GM23338 (cell line): ENCODE data around the gene NSG2. TPM values are rescaled to one million over a fixed set of nuclear protein-coding genes. Genes with fewer than 3 reads are reported as not detected.

Source experiments
- ATAC-seq: fragments of 200-7000 bp; cut with Tn5 transposase; 3 replicates; pipeline ENCODE4 v1.9.1; 2020
- DNase-seq: peaks from one replicate; pipeline ENCODE4 v3.0.0-alpha.2; 2015; ENCODE audit warnings: low spot score
- H2AFZ ChIP-seq: fragments of 200-600 bp; sonication (generic); 2 replicates; pipeline ENCODE4 v1.8.0; 2016; ENCODE audit warnings: antibody characterized with exemption, mild to moderate bottlenecking, moderate library complexity
- H3F3A ChIP-seq: fragments of 200-600 bp; sonication (generic); replicated peaks from 2 replicates; pipeline ENCODE4 v1.8.0; 2017; ENCODE audit warnings: antibody characterized with exemption, mixed run types, low read depth
- H3K27ac ChIP-seq: fragments of 200-600 bp; sonication (generic); 2 replicates; pipeline ENCODE4 v1.6.1; 2016; ENCODE audit warnings: low read depth
- H3K27me3 ChIP-seq: fragments of 200-600 bp; sonication (generic); 2 replicates; pipeline ENCODE4 v1.8.0; 2016; ENCODE audit warnings: mild to moderate bottlenecking, mixed run types, moderate library complexity; ENCODE audit not compliant: insufficient read depth
- H3K36me3 ChIP-seq: fragments of 200-600 bp; sonication (generic); 2 replicates; pipeline ENCODE4 v1.8.0; 2016; ENCODE audit warnings: mild to moderate bottlenecking; ENCODE audit not compliant: insufficient read depth
- H3K4me1 ChIP-seq: fragments of 200-600 bp; sonication (generic); 2 replicates; pipeline ENCODE4 v1.8.0; 2016; ENCODE audit warnings: mild to moderate bottlenecking, moderate library complexity; ENCODE audit not compliant: insufficient read depth
- H3K4me2 ChIP-seq: fragments of 200-600 bp; sonication (generic); 2 replicates; pipeline ENCODE4 v1.7.1; 2017; ENCODE audit warnings: mixed run types
- H3K4me3 ChIP-seq: fragments of 200-600 bp; sonication (generic); 2 replicates; pipeline ENCODE4 v1.6.1; 2016; ENCODE audit warnings: mixed run types
- H3K79me2 ChIP-seq: fragments of 200-600 bp; sonication (generic); replicated peaks from 2 replicates; pipeline ENCODE4 v1.8.0; 2017; ENCODE audit warnings: mild to moderate bottlenecking; ENCODE audit not compliant: insufficient read depth
- H3K9me2 ChIP-seq: fragments of 200-600 bp; sonication (generic); 2 replicates; pipeline ENCODE4 v1.8.0; 2017; ENCODE audit not compliant: insufficient read depth
- H4K20me1 ChIP-seq: fragments of 200-600 bp; sonication (generic); replicated peaks from 2 replicates; pipeline ENCODE4 v1.8.0; 2017; ENCODE audit warnings: mild to moderate bottlenecking; ENCODE audit not compliant: insufficient read depth
- H3K27ac Mint-ChIP-seq: 2 replicates; pipeline ENCODE4 v1.8.0; 2020; ENCODE audit warnings: inconsistent platforms, mild to moderate bottlenecking, moderate library complexity, mixed read lengths
- H3K27me3 Mint-ChIP-seq: 3 replicates; pipeline ENCODE4 v1.8.0; 2022; ENCODE audit warnings: low read depth, mild to moderate bottlenecking, moderate library complexity, mixed read lengths, inconsistent platforms; ENCODE audit not compliant: insufficient read depth, poor library complexity
- H3K36me3 Mint-ChIP-seq: 3 replicates; pipeline ENCODE4 v1.8.0; 2021; ENCODE audit warnings: low read depth, mild to moderate bottlenecking, inconsistent platforms, moderate library complexity, mixed read lengths
- H3K4me1 Mint-ChIP-seq: 3 replicates; pipeline ENCODE4 v1.8.0; 2020; ENCODE audit warnings: mild to moderate bottlenecking, inconsistent platforms, mixed read lengths
- H3K4me3 Mint-ChIP-seq: 3 replicates; pipeline ENCODE4 v1.8.0; 2021; ENCODE audit warnings: moderate library complexity, mild to moderate bottlenecking, inconsistent platforms, mixed read lengths
- H3K9me3 Mint-ChIP-seq: 3 replicates; pipeline ENCODE4 v1.8.0; 2020; ENCODE audit warnings: moderate library complexity, mild to moderate bottlenecking, inconsistent platforms, mixed read lengths
- CREB1 ChIP-seq: fragments of 250-450 bp; sonication (Bioruptor Pico); IDR thresholded peaks from 2 replicates; pipeline ENCODE4 v1.5.0; 2020; ENCODE audit warnings: low read depth, mild to moderate bottlenecking, moderate library complexity
- EZH2 ChIP-seq: fragments of 200-600 bp; sonication (generic); IDR thresholded peaks from one replicate; pipeline ENCODE4 v1.8.0; 2017; ENCODE audit warnings: antibody characterized with exemption, mild to moderate bottlenecking, low read depth; ENCODE audit not compliant: unreplicated experiment
- JUNB ChIP-seq: IDR thresholded peaks from one replicate; pipeline ENCODE4 v1.6.1; 2016; ENCODE audit warnings: antibody characterized with exemption; ENCODE audit not compliant: unreplicated experiment
- NANOG ChIP-seq: IDR thresholded peaks from 2 replicates; pipeline ENCODE4 v1.6.1; 2016; ENCODE audit warnings: antibody characterized with exemption, borderline replicate concordance
- POLR2AphosphoS5 ChIP-seq: IDR thresholded peaks from 2 replicates; pipeline ENCODE4 v1.6.1; 2016; ENCODE audit warnings: antibody characterized with exemption, low read depth
- STAT1 ChIP-seq: IDR thresholded peaks from one replicate; pipeline ENCODE4 v1.6.1; 2016; ENCODE audit warnings: antibody characterized with exemption; ENCODE audit not compliant: unreplicated experiment
- ZNF114 ChIP-seq: fragments of 250-450 bp; sonication (Bioruptor Pico); IDR thresholded peaks from 2 replicates; pipeline ENCODE4 v1.5.0; 2020; ENCODE audit warnings: mild to moderate bottlenecking, moderate library complexity
- ZNF331 ChIP-seq: fragments of 250-450 bp; sonication (Bioruptor Pico); IDR thresholded peaks from 2 replicates; pipeline ENCODE4 v1.5.0; 2020; ENCODE audit warnings: low read depth, mild to moderate bottlenecking, moderate library complexity
- polyA plus RNA-seq: library from polyadenylated mRNA; unstranded; fragments of >200 nt; fragmentation: Nextera tagmentation; extraction: Ambion mirVana; gene quantifications from 2 replicates; pipeline ENCODE4 v1.2.1, GENCODE V29; 2016
- total RNA-seq: library from RNA; depleted of rRNA; stranded (reverse); fragments of >200 nt; shearing (Covaris generic); gene quantifications from 2 replicates; pipeline ENCODE4 v1.2.3, GENCODE V29; 2014
- TF ChIP-seq, protein P1 (sequence below): fragments of 250-450 bp; sonication (Bioruptor Pico); IDR thresholded peaks from 2 replicates; pipeline ENCODE4 v1.5.0; 2020; ENCODE audit warnings: mild to moderate bottlenecking, moderate library complexity
- TF ChIP-seq, protein P2 (sequence below), 2 experiments: fragments of 200-600 bp in 1 of 2; sonication (generic) in 1 of 2; conservative IDR thresholded peaks; 2 replicates each; pipeline versions ENCODE4 v1.5.1 to v1.6.1; 2016 to 2017; ENCODE audit warnings: antibody characterized with exemption in 2 of 2, low read depth in 2 of 2, mild to moderate bottlenecking in 2 of 2, moderate library complexity in 1 of 2
- TF ChIP-seq, protein P3 (sequence below): IDR thresholded peaks from 2 replicates; pipeline ENCODE4 v1.6.1; 2016; ENCODE audit warnings: antibody characterized with exemption
- TF ChIP-seq, protein P4 (sequence below): IDR thresholded peaks from one replicate; pipeline ENCODE4 v1.6.1; 2018; ENCODE audit warnings: antibody characterized with exemption; ENCODE audit not compliant: unreplicated experiment

The NSG2 gene
- total and polyA plus RNA-seq, 2 experiments from 2014 or later, result 0.16 TPM; not detected in 1

DNA sequence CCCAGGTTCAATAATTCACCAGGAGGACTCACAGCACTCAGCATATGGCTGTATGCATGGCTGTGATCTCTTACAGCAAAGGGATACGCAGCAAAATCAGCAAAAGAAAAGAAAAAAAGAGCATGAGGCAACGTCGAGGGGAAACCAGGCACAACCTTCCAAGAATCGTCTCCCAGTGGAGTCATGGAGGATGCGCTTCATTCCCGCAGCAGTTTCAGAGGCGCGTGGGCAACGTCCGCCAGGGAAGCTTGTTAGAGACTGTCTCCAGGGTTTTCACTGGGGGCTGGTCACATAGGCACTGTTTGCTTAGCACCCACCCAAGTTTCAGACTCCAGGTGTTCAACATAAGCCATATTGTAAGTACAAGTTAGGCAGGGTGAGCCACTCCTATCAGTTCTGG, 44.6 kb downstream of the NSG2 start:
- Histone ChIP-seq H2AFZ (no peak overlapping the region), H3F3A (no peaks in the 10 kb centered on the region), H3K4me2 (no peak overlapping the region), H3K4me1 (no peaks in the 10 kb centered on the region), H4K20me1 (no peaks in the 10 kb centered on the region), H3K36me3 (no peaks in the 10 kb centered on the region), H3K9me2 (no peaks in the 10 kb centered on the region), H3K79me2 (no peaks in the 10 kb centered on the region), H3K27me3 (no peaks in the 10 kb centered on the region), H3K27ac (no peak overlapping the region), H3K4me3 (no peak overlapping the region)
- Mint-ChIP-seq H3K4me1 (peaks cover 2% of the 10 kb centered on the region; the same call in 1 of the 3 replicates), H3K4me3 (no peak overlapping the region), H3K9me3 (no peaks in the 10 kb centered on the region), H3K36me3 (no peaks in the 10 kb centered on the region), H3K27ac (no peak overlapping the region), H3K27me3 (peaks cover 6% of the 10 kb centered on the region)
- TF ChIP-seq POLR2AphosphoS5 (no peak), CREB1 (no peak), ZNF114 (CRISPR knock-in tag) (no peak), STAT1 (no peak), JUNB (no peak), NANOG (no peak), ZNF331 (CRISPR knock-in tag) (no peak), EZH2 (no peak)
- TF ChIP-seq, protein P1, sequence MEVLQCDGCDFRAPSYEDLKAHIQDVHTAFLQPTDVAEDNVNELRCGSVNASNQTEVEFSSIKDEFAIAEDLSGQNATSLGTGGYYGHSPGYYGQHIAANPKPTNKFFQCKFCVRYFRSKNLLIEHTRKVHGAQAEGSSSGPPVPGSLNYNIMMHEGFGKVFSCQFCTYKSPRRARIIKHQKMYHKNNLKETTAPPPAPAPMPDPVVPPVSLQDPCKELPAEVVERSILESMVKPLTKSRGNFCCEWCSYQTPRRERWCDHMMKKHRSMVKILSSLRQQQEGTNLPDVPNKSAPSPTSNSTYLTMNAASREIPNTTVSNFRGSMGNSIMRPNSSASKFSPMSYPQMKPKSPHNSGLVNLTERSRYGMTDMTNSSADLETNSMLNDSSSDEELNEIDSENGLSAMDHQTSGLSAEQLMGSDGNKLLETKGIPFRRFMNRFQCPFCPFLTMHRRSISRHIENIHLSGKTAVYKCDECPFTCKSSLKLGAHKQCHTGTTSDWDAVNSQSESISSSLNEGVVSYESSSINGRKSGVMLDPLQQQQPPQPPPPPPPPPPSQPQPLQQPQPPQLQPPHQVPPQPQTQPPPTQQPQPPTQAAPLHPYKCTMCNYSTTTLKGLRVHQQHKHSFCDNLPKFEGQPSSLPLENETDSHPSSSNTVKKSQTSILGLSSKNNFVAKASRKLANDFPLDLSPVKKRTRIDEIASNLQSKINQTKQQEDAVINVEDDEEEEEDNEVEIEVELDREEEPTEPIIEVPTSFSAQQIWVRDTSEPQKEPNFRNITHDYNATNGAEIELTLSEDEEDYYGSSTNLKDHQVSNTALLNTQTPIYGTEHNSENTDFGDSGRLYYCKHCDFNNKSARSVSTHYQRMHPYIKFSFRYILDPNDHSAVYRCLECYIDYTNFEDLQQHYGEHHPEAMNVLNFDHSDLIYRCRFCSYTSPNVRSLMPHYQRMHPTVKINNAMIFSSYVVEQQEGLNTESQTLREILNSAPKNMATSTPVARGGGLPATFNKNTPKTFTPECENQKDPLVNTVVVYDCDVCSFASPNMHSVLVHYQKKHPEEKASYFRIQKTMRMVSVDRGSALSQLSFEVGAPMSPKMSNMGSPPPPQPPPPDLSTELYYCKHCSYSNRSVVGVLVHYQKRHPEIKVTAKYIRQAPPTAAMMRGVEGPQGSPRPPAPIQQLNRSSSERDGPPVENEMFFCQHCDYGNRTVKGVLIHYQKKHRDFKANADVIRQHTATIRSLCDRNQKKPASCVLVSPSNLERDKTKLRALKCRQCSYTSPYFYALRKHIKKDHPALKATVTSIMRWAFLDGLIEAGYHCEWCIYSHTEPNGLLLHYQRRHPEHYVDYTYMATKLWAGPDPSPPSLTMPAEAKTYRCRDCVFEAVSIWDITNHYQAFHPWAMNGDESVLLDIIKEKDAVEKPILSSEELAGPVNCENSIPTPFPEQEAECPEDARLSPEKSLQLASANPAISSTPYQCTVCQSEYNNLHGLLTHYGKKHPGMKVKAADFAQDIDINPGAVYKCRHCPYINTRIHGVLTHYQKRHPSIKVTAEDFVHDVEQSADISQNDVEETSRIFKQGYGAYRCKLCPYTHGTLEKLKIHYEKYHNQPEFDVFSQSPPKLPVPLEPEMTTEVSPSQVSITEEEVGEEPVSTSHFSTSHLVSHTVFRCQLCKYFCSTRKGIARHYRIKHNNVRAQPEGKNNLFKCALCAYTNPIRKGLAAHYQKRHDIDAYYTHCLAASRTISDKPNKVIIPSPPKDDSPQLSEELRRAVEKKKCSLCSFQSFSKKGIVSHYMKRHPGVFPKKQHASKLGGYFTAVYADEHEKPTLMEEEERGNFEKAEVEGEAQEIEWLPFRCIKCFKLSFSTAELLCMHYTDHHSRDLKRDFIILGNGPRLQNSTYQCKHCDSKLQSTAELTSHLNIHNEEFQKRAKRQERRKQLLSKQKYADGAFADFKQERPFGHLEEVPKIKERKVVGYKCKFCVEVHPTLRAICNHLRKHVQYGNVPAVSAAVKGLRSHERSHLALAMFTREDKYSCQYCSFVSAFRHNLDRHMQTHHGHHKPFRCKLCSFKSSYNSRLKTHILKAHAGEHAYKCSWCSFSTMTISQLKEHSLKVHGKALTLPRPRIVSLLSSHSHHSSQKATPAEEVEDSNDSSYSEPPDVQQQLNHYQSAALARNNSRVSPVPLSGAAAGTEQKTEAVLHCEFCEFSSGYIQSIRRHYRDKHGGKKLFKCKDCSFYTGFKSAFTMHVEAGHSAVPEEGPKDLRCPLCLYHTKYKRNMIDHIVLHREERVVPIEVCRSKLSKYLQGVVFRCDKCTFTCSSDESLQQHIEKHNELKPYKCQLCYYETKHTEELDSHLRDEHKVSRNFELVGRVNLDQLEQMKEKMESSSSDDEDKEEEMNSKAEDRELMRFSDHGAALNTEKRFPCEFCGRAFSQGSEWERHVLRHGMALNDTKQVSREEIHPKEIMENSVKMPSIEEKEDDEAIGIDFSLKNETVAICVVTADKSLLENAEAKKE (CRISPR knock-in tag), result no peak
- TF ChIP-seq, protein P2, sequence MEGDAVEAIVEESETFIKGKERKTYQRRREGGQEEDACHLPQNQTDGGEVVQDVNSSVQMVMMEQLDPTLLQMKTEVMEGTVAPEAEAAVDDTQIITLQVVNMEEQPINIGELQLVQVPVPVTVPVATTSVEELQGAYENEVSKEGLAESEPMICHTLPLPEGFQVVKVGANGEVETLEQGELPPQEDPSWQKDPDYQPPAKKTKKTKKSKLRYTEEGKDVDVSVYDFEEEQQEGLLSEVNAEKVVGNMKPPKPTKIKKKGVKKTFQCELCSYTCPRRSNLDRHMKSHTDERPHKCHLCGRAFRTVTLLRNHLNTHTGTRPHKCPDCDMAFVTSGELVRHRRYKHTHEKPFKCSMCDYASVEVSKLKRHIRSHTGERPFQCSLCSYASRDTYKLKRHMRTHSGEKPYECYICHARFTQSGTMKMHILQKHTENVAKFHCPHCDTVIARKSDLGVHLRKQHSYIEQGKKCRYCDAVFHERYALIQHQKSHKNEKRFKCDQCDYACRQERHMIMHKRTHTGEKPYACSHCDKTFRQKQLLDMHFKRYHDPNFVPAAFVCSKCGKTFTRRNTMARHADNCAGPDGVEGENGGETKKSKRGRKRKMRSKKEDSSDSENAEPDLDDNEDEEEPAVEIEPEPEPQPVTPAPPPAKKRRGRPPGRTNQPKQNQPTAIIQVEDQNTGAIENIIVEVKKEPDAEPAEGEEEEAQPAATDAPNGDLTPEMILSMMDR (conservative IDR thresholded peaks at IDR 0.05; ENCODE audit: low read depth in 2 of 2), result no peak
- TF ChIP-seq, protein P3, sequence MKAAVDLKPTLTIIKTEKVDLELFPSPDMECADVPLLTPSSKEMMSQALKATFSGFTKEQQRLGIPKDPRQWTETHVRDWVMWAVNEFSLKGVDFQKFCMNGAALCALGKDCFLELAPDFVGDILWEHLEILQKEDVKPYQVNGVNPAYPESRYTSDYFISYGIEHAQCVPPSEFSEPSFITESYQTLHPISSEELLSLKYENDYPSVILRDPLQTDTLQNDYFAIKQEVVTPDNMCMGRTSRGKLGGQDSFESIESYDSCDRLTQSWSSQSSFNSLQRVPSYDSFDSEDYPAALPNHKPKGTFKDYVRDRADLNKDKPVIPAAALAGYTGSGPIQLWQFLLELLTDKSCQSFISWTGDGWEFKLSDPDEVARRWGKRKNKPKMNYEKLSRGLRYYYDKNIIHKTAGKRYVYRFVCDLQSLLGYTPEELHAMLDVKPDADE, result no peak
- TF ChIP-seq, protein P4, sequence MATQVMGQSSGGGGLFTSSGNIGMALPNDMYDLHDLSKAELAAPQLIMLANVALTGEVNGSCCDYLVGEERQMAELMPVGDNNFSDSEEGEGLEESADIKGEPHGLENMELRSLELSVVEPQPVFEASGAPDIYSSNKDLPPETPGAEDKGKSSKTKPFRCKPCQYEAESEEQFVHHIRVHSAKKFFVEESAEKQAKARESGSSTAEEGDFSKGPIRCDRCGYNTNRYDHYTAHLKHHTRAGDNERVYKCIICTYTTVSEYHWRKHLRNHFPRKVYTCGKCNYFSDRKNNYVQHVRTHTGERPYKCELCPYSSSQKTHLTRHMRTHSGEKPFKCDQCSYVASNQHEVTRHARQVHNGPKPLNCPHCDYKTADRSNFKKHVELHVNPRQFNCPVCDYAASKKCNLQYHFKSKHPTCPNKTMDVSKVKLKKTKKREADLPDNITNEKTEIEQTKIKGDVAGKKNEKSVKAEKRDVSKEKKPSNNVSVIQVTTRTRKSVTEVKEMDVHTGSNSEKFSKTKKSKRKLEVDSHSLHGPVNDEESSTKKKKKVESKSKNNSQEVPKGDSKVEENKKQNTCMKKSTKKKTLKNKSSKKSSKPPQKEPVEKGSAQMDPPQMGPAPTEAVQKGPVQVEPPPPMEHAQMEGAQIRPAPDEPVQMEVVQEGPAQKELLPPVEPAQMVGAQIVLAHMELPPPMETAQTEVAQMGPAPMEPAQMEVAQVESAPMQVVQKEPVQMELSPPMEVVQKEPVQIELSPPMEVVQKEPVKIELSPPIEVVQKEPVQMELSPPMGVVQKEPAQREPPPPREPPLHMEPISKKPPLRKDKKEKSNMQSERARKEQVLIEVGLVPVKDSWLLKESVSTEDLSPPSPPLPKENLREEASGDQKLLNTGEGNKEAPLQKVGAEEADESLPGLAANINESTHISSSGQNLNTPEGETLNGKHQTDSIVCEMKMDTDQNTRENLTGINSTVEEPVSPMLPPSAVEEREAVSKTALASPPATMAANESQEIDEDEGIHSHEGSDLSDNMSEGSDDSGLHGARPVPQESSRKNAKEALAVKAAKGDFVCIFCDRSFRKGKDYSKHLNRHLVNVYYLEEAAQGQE, result no peak
- ATAC-seq, result no peak
- no peak for DNase-seq
